ENCODE data around the gene SMCHD1. TPM values are rescaled to one million over a fixed set of nuclear protein-coding genes. Genes with fewer than 3 reads are reported as not detected.
A peak's percentile ranks its signal among the peaks of the same experiment; 100 is the strongest.

Gene SMCHD1
- total RNA-seq, 2 donors from 2014 or later = 61.8 to 72.5 TPM

GRCh38 chr18:2706903-2707302, 51.4 kb downstream of the SMCHD1 start:
- peaks cover 4% of the 10 kb centered on the region for H3K4me1 Mint-ChIP-seq
- no peaks in the 10 kb centered on the region for H3K27me3 Mint-ChIP-seq (ENCODE audit: insufficient read depth)
- DNase-seq = peak; percentile 78
- H3K4me3 Mint-ChIP-seq = no peak overlapping the region
- peaks cover 16% of the 10 kb centered on the region for H3K9me3 ChIP-seq (ENCODE audit: control insufficient read depth, low read length)
- no peak for TF ChIP-seq CTCF (conservative IDR thresholded peaks at IDR 0.05)
- H3K36me3 ChIP-seq (ENCODE audit: control insufficient read depth, insufficient read depth, low read length) = peaks cover 94% of the 10 kb centered on the region
- H3K27me3 ChIP-seq (ENCODE audit: control insufficient read depth, insufficient read depth, low read length, poor library complexity, severe bottlenecking) = no peaks in the 10 kb centered on the region
- peaks cover 67% of the 10 kb centered on the region for H3K36me3 Mint-ChIP-seq (ENCODE audit: low read depth)
- H3K4me3 ChIP-seq (ENCODE audit: low read length) = no peak overlapping the region
- H3K27ac Mint-ChIP-seq = no peak overlapping the region
- H3K9me3 Mint-ChIP-seq = no peaks in the 10 kb centered on the region
- H3K4me1 ChIP-seq (ENCODE audit: control insufficient read depth, insufficient read depth, low read length) = no peaks in the 10 kb centered on the region
- no peak overlapping the region for H3K9ac ChIP-seq (ENCODE audit: extremely low read depth, low read length, poor library complexity, severe bottlenecking)
- H3K27ac ChIP-seq (ENCODE audit: low read depth, low read length) = no peak overlapping the region
- 53 to 64% methylated on average over 3 to 6 of the region's 6 CpGs for WGBS, 2 experiments (ENCODE audit: insufficient coverage in 1 of 2, insufficient read length in 1 of 2)

GRCh38 chr18:2707551-2708168, 52.1 kb downstream of the SMCHD1 start:
- Mint-ChIP-seq H3K27me3 (ENCODE audit: insufficient read depth) (no peaks in the 10 kb centered on the region), H3K27ac (no peak overlapping the region), H3K4me3 (no peak overlapping the region), H3K9me3 (no peaks in the 10 kb centered on the region), H3K36me3 (ENCODE audit: low read depth) (peaks cover 70% of the 10 kb centered on the region), H3K4me1 (peaks cover 4% of the 10 kb centered on the region)
- no peaks in the 10 kb centered on the region for H3K27me3 ChIP-seq (ENCODE audit: control insufficient read depth, insufficient read depth, low read length, poor library complexity, severe bottlenecking)
- 99 to 100% methylated on average over 1 to 2 of the region's 2 CpGs for whole genome bisulfite sequencing, 2 experiments (ENCODE audit: insufficient coverage in 1 of 2, insufficient read length in 1 of 2)
- no peaks in the 10 kb centered on the region for H3K4me1 ChIP-seq (ENCODE audit: control insufficient read depth, insufficient read depth, low read length)
- DNase-seq = no peak
- no peak overlapping the region for H3K9ac ChIP-seq (ENCODE audit: extremely low read depth, low read length, poor library complexity, severe bottlenecking)
- peaks cover 94% of the 10 kb centered on the region for H3K36me3 ChIP-seq (ENCODE audit: control insufficient read depth, insufficient read depth, low read length)
- H3K4me3 ChIP-seq (ENCODE audit: low read length) = no peak overlapping the region
- H3K27ac ChIP-seq (ENCODE audit: low read depth, low read length) = no peak overlapping the region
- peaks cover 16% of the 10 kb centered on the region for H3K9me3 ChIP-seq (ENCODE audit: control insufficient read depth, low read length)
- no peak for TF ChIP-seq CTCF (conservative IDR thresholded peaks at IDR 0.05)

- no peaks in the 10 kb centered on the region for H3K27me3 ChIP-seq (ENCODE audit: control insufficient read depth, insufficient read depth, low read length, poor library complexity, severe bottlenecking)
- H3K9me3 ChIP-seq (ENCODE audit: control insufficient read depth, low read length) = peaks cover 16% of the 10 kb centered on the region
- Mint-ChIP-seq H3K27me3 (ENCODE audit: insufficient read depth) (no peaks in the 10 kb centered on the region), H3K9me3 (no peaks in the 10 kb centered on the region), H3K4me3 (no peak overlapping the region), H3K27ac (no peak overlapping the region), H3K4me1 (peaks cover 7% of the 10 kb centered on the region), H3K36me3 (ENCODE audit: low read depth) (peaks cover 74% of the 10 kb centered on the region)
- no peaks in the 10 kb centered on the region for H3K4me1 ChIP-seq (ENCODE audit: control insufficient read depth, insufficient read depth, low read length)
- H3K36me3 ChIP-seq (ENCODE audit: control insufficient read depth, insufficient read depth, low read length) = peaks cover 86% of the 10 kb centered on the region
- H3K4me3 ChIP-seq (ENCODE audit: low read length) = no peak overlapping the region
- no peak for DNase-seq
- no peak for TF ChIP-seq CTCF (conservative IDR thresholded peaks at IDR 0.05)
- 0 to 60% methylated on average over 1 to 3 of the region's 4 CpGs for WGBS, 2 experiments (ENCODE audit: insufficient coverage in 1 of 2, insufficient read length in 1 of 2)
- H3K9ac ChIP-seq (ENCODE audit: extremely low read depth, low read length, poor library complexity, severe bottlenecking) = no peak overlapping the region
- no peak overlapping the region for H3K27ac ChIP-seq (ENCODE audit: low read depth, low read length)
Measured at GRCh38 chr18:2709316-2709715, 53.8 kb downstream of the SMCHD1 start.
